HG03159 (cell line): ENCODE measurements around the gene ZNF800.

Experiments used
- ATAC-seq: cut with Tn5 transposase; IDR thresholded peaks from one replicate; pipeline ENCODE4 v1.9.1; 2021; ENCODE audit warnings: mild to moderate bottlenecking, moderate library complexity; ENCODE audit not compliant: unreplicated experiment

ZNF800 gene

DNA sequence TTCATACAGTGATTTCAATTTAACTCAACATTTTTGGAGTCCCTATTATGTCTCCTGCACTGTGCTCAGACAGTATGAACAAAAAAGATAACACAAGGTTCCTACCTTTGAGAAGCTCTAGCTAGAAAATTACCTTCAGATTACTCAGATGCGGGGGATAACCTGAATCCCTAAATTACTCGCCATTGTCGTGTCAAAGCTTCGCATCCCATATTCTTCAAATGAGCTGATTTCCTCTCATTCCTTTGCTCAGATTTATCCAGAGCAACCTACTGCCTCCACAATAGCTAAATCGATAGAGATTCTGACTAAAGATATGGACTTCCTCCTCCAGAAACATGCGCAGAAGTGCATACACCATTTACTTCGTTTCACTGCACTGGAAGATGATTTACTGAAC is 42.6 kb downstream of the ZNF800 start:
- no peak for ATAC-seq

GRCh38 chr7:127348247-127348631 is 44.3 kb downstream of the ZNF800 start:
- ATAC-seq = no peak

DNA sequence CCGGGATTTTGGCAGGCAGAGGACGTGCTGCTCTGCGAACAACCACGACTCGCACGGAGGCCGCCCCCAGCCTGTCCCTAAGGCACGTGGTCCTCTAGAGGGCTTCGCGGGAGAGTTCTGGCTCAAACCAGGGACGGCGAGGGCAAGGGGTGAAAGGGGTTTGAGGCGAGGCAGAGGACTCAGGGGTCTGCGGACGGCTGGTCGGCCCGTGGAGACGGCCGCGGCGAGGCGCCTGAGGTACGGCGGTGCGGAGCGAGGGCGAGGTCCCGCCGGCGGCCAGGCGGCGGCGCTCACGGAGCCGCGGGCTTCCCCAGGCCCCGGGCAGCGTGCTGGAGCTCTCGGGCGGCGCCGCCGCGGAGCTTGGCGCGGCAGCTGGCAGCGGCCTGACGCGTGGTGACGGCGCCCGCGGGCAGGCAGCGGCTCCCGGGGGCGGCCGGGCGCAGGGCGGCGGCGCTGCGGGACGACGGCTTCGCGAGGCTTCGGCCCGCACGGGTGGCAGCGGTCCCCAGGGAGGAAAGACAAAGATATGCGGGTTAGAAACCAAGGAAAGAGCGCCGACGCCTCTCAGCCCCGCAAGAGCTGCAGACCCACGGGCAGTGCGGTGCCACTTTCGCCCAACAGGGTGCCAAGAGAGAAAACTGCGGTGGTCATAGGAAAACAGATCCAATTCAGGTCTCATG is 44.8 kb downstream of the ZNF800 start:
- ATAC-seq = peak; percentile 99

DNA sequence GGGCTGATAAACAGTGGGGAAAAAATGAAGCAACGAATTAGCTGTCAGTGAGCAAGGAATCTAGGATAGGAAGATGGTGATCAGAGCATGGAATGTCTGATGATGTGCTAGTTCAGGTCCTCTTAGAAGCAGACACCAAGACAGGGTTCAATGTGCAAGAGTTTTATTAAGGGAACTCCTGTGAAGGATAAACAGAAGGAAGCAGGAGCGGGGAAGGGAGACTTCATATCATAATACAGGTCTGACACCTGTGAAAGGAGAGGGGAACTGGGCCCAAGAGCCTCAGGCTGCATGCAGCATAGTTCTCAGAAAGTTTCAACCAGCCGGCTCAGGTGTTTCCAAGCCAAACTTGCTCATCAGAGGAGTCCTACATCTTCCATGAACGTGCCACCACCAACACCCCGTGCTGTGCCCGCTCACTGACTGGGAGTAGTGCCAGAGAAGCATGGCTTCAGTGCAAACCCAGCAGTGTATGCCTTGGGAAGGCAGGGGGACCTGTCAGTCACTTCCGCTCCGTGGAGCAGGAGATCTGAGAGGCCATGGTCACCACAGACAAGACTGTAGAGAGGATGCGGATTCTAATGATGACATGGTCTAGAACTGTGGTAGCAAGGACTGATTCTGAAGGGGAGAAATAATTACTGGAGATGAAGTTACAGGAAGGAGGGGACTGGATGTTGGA is 45.8 kb downstream of the ZNF800 start:
- ATAC-seq = no peak

GRCh38 chr7:127342596-127342995 is 49.9 kb downstream of the ZNF800 start:
- no peak for ATAC-seq

- ATAC-seq = no peak
Observed at GRCh38 chr7:127338122-127338521, 54.4 kb downstream of the ZNF800 start.

GRCh38 chr7:127337581-127337980 is 54.9 kb downstream of the ZNF800 start:
- ATAC-seq = no peak

- no peak for ATAC-seq
Observed at GRCh38 chr7:127336458-127336857, 56.0 kb downstream of the ZNF800 start.

DNA sequence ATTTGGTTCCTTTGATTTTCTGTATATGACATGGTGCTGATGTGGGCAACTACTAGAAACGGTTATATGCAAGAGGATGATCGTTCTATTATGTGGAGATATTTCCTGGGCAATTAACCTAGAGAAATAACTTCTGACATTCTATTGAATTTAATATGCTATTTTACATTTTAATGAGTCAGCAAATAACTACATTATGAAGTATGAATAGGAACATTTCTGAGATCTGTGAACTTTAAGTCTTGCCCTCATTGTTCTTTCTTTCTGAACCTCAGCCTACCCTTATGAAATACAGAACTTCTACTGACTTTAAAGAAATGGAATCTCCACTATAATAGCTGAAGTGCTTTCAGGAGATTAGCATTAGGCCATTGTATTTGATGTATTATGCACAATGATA is 59.6 kb downstream of the ZNF800 start:
- no peak for ATAC-seq

DNA sequence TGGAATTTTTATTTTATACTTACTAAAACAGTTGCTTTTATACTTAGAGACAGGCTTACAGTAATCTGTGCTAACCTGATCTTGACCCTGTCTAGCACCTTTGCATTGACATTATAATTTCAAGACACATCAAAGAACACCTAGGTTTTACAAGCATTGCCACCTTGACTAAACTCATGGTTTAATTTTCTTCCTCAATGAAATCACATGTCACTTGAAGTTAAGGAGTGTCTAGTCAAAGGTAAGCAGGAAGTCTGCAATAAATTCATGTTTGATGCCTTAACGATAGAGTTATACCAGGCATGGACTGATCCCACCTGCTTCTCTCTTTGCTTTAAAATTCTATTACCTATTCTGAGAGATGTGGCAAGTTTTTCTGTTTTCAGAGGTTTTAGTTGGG is 62.4 kb downstream of the ZNF800 start:
- no peak for ATAC-seq

GRCh38 chr7:127322832-127323493 is 69.5 kb downstream of the ZNF800 start:
- ATAC-seq = no peak

DNA sequence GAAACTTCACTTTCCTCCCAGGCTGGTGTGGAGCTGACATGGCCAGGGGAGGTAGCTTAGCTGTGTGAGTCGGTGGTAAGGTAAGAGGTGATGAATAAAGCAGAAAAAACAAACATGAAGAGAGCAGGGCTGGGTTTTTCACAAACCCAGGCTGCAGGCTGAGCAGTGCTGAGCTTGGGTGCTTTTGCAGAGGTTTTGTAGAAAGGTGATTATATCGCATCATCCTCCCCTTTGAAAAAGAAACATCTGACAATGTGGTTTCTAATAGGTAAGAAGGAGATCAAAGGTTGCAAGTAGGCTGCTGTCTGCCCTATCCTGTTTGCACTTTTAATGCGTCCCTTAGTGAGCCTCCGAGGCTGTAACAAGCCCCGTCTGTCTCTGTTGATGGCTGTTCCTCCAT is 70.2 kb downstream of the ZNF800 start:
- no peak for ATAC-seq

DNA sequence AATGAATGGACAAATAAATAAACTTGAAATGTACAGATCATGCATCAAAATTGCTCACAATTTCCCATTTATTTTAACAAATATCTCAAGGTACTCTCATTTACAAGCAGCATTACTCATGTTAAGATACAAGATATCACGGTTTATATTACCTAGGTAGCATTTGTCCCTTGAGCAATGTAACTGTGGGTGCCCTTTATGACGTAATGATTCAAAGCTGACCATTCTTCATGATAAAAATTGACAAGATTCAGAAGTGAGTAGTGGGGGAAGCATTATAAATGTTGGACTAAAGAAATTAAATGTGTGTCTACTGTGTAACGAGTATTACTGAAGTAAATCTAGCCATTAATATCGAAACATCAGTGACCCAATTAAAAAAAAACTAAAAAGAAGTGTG is 71.5 kb downstream of the ZNF800 start:
- no peak for ATAC-seq
